Measurements from ENCODE around the gene NAE1. TPM values are rescaled to one million over a fixed set of nuclear protein-coding genes. Genes with fewer than 3 reads are reported as not detected.

NAE1 gene
- total and polyA plus RNA-seq, 2 donors (not counting 1 experiment from before 2014, with no cell fraction given) = 47.4 to 59.7 TPM

DNA sequence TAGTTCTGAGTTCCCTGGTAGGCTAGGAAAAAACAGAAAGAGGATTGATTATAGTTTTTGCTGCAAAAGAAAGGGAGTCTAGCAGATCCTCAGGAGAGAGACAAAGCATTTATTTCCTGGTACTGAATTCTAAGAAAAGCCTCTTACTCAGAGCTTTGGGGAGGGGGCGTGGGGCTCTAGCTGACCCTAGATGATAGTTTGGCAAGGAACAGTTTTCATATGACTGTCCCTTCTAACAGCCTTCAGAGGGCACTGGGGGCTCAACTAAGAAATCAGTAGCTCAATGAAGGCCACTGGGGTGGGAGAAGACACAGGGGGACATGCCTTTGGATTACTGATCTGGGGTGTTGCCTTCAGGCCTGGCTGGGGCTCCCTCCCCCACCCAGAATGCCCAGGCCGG is 17.4 kb upstream of the NAE1 start:
- DNase-seq (ENCODE audit: low read depth in 2 of 2) = no peak
- peaks cover 42% of the 10 kb centered on the region for H3K27me3 ChIP-seq (ENCODE audit: control insufficient read depth, insufficient read depth, low read length)
- no peak overlapping the region for H2AFZ ChIP-seq (ENCODE audit: low read length)
- H3K9ac ChIP-seq (ENCODE audit: insufficient read depth, low read length) = no peak overlapping the region
- H3K79me2 ChIP-seq (ENCODE audit: control insufficient read depth, insufficient read depth, low read length) = no peaks in the 10 kb centered on the region
- no peaks in the 10 kb centered on the region for H4K20me1 ChIP-seq (ENCODE audit: control insufficient read depth, extremely low read depth, insufficient read depth, low read length)
- H3K4me3 ChIP-seq (replicated peaks in 1 of 4; ENCODE audit: control extremely low read depth in 1 of 4, insufficient read depth in 1 of 4, low read depth in 3 of 4, low read length in 4 of 4) = no peak overlapping the region
- no peaks in the 10 kb centered on the region for H3K36me3 ChIP-seq (ENCODE audit: control insufficient read depth, insufficient read depth, low read length)
- H3K4me2 ChIP-seq (ENCODE audit: extremely low read depth, insufficient read depth, low read length) = no peak overlapping the region
- no peak overlapping the region for H3K27ac ChIP-seq (ENCODE audit: insufficient read depth, low read length)
- no peaks in the 10 kb centered on the region for H3K4me1 ChIP-seq (ENCODE audit: control insufficient read depth, extremely low read depth, insufficient read depth, low read length)
- H3K9me3 ChIP-seq (ENCODE audit: control insufficient read depth, insufficient read depth, low read depth, low read length) = no peaks in the 10 kb centered on the region
- TF ChIP-seq EZH2 (IDR thresholded peaks at IDR 0.05; ENCODE audit: low read length, missing control alignments) = no peak
- TF ChIP-seq, protein P1, sequence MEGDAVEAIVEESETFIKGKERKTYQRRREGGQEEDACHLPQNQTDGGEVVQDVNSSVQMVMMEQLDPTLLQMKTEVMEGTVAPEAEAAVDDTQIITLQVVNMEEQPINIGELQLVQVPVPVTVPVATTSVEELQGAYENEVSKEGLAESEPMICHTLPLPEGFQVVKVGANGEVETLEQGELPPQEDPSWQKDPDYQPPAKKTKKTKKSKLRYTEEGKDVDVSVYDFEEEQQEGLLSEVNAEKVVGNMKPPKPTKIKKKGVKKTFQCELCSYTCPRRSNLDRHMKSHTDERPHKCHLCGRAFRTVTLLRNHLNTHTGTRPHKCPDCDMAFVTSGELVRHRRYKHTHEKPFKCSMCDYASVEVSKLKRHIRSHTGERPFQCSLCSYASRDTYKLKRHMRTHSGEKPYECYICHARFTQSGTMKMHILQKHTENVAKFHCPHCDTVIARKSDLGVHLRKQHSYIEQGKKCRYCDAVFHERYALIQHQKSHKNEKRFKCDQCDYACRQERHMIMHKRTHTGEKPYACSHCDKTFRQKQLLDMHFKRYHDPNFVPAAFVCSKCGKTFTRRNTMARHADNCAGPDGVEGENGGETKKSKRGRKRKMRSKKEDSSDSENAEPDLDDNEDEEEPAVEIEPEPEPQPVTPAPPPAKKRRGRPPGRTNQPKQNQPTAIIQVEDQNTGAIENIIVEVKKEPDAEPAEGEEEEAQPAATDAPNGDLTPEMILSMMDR (conservative IDR thresholded peaks at IDR 0.05 in 1 of 2, IDR thresholded peaks at IDR 0.05 in 1 of 2; ENCODE audit: low read depth in 1 of 2, low read length in 2 of 2) = no peak

DNA sequence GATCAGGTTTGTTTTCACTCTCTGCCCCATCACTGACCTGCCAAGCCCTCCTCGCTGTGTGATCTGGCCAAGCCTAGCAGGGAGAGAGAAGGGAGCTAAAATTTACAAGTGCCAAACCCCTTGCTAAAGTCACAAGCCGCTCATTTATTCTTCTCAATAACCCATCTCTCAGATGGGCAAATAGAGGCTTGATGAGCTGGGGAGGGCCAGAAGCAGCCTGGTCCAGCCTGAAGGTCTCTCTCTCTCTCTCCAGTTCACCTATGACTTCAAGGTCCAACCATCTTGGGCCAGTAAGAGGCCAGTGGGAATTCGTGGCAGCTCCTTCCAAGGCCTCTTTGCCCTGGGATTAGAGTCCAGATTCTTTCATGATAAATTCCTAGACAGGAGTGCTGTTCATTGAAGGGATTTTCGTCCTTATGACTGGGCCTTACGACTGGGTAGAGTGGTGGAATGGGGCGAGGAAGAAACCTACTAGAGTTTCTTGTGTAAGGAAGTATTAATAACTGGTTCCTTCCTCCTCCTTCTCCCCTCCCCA is 16.8 kb upstream of the NAE1 start:
- H3K4me1 ChIP-seq (ENCODE audit: control insufficient read depth, extremely low read depth, insufficient read depth, low read length) = no peaks in the 10 kb centered on the region
- H3K27me3 ChIP-seq (ENCODE audit: control insufficient read depth, insufficient read depth, low read length) = peaks cover 45% of the 10 kb centered on the region
- no peak overlapping the region for H2AFZ ChIP-seq (ENCODE audit: low read length)
- no peak overlapping the region for H3K27ac ChIP-seq (ENCODE audit: insufficient read depth, low read length)
- no peak overlapping the region for H3K9ac ChIP-seq (ENCODE audit: insufficient read depth, low read length)
- DNase-seq (ENCODE audit: low read depth in 2 of 2) = no peak
- H3K4me2 ChIP-seq (ENCODE audit: extremely low read depth, insufficient read depth, low read length) = no peak overlapping the region
- TF ChIP-seq, protein P1 (conservative IDR thresholded peaks at IDR 0.05 in 1 of 2, IDR thresholded peaks at IDR 0.05 in 1 of 2; ENCODE audit: low read depth in 1 of 2, low read length in 2 of 2) = no peak
- no peak for TF ChIP-seq EZH2 (IDR thresholded peaks at IDR 0.05; ENCODE audit: low read length, missing control alignments)
- H3K79me2 ChIP-seq (ENCODE audit: control insufficient read depth, insufficient read depth, low read length) = no peaks in the 10 kb centered on the region
- H3K9me3 ChIP-seq (ENCODE audit: control insufficient read depth, insufficient read depth, low read depth, low read length) = no peaks in the 10 kb centered on the region
- no peak overlapping the region for H3K4me3 ChIP-seq (replicated peaks in 1 of 4; ENCODE audit: control extremely low read depth in 1 of 4, insufficient read depth in 1 of 4, low read depth in 3 of 4, low read length in 4 of 4)
- H3K36me3 ChIP-seq (ENCODE audit: control insufficient read depth, insufficient read depth, low read length) = no peaks in the 10 kb centered on the region
- H4K20me1 ChIP-seq (ENCODE audit: control insufficient read depth, extremely low read depth, insufficient read depth, low read length) = no peaks in the 10 kb centered on the region

DNA sequence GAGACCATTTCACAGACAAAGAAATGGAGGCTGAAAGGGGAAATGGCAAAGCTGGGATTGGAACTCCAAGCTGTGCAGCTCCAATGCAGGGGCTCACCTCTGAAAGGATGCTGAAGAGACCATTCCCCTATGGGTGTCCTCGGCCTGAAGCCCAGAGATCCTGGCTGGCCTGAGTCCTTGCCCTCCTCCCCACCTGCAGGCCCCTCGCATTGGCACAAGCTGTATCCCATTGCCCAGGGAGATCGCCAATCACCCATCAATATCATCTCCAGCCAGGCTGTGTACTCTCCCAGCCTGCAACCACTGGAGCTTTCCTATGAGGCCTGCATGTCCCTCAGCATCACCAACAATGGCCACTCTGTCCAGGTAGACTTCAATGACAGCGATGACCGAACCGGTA is 16.1 kb upstream of the NAE1 start:
- H3K4me2 ChIP-seq (ENCODE audit: extremely low read depth, insufficient read depth, low read length) = no peak overlapping the region
- H3K9me3 ChIP-seq (ENCODE audit: control insufficient read depth, insufficient read depth, low read depth, low read length) = no peaks in the 10 kb centered on the region
- DNase-seq (ENCODE audit: low read depth in 2 of 2) = no peak
- H3K36me3 ChIP-seq (ENCODE audit: control insufficient read depth, insufficient read depth, low read length) = no peaks in the 10 kb centered on the region
- H3K4me1 ChIP-seq (ENCODE audit: control insufficient read depth, extremely low read depth, insufficient read depth, low read length) = no peaks in the 10 kb centered on the region
- H3K4me3 ChIP-seq (replicated peaks in 1 of 4; ENCODE audit: control extremely low read depth in 1 of 4, insufficient read depth in 1 of 4, low read depth in 3 of 4, low read length in 4 of 4) = no peak overlapping the region
- no peak overlapping the region for H3K9ac ChIP-seq (ENCODE audit: insufficient read depth, low read length)
- peaks cover 45% of the 10 kb centered on the region for H3K27me3 ChIP-seq (ENCODE audit: control insufficient read depth, insufficient read depth, low read length)
- H3K27ac ChIP-seq (ENCODE audit: insufficient read depth, low read length) = no peak overlapping the region
- no peak overlapping the region for H2AFZ ChIP-seq (ENCODE audit: low read length)
- no peaks in the 10 kb centered on the region for H4K20me1 ChIP-seq (ENCODE audit: control insufficient read depth, extremely low read depth, insufficient read depth, low read length)
- no peak for TF ChIP-seq EZH2 (IDR thresholded peaks at IDR 0.05; ENCODE audit: low read length, missing control alignments)
- TF ChIP-seq, protein P1 (conservative IDR thresholded peaks at IDR 0.05 in 1 of 2, IDR thresholded peaks at IDR 0.05 in 1 of 2; ENCODE audit: low read depth in 1 of 2, low read length in 2 of 2) = no peak
- no peaks in the 10 kb centered on the region for H3K79me2 ChIP-seq (ENCODE audit: control insufficient read depth, insufficient read depth, low read length)
